ENCODE measurements around the gene KCNJ10.
"Not testable (repeated sequence)": the region's sequence is repeated elsewhere in the genome, so short reads cannot be mapped to it uniquely, and the experiment has no call there.

Gene KCNJ10

DNA sequence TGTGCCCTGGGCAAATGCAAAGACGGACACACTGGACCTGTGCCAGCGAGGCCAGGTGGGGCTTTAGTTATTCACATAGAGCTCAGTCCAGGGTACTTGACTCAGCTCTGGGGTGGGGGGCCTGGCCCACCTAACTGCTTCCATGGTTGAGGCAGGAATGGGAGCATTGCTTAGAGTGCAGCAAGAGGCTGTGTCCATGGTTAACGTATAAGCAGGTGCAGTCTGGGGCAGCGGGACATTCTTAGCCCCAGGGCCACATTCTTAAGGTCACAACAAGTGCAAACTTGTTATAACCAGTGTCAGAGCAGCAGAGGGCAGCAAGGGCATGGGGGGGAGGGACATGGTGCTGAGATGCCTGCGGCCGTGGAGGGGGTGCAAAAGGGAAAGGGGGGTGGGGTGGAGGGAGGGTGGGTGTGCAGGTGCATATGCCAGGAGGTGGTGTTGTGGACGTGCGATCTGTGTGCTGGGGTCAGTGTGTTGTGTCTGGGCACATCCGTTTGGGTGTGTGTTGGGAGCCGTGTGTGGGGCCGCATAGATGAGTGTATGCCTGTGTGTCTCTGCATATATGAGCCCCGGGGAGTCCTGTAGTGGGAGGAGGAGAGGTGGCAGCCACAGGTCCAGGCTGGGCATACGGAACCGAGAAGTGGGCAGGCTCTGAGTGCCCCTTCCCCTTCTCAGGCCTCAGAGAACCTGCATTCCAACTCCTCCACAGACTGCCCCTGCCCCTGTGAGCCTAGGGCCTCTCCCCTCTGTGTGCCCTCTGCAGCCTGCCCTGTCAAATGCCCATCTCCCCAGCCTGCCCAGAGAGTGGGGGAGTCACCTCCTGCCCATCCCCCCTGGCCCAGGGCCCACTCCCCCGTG lies 8.4 kb downstream of the KCNJ10 start:
- no peak for DNase-seq (ENCODE audit: low spot score)

DNA sequence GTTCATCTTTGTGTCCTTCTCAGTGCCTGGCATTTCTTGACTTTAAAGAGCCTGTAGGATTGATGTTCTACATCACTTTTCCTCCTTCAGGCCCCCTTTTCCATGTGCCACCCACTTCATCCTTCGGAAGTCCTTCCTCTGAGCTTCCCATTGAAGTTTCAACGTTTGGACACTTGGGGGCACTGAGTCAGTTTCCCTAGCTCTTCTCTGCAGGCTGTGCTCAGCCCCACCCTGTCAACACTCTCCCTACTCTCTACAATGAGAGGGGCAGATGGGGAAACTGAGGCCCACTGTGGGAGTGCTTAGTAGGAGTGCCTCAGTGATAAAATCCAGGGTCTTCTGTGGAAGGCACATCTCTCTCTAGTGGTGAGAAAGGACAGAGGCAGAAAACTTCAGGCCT lies 11.9 kb downstream of the KCNJ10 start:
- DNase-seq (ENCODE audit: low spot score), result no peak

DNA sequence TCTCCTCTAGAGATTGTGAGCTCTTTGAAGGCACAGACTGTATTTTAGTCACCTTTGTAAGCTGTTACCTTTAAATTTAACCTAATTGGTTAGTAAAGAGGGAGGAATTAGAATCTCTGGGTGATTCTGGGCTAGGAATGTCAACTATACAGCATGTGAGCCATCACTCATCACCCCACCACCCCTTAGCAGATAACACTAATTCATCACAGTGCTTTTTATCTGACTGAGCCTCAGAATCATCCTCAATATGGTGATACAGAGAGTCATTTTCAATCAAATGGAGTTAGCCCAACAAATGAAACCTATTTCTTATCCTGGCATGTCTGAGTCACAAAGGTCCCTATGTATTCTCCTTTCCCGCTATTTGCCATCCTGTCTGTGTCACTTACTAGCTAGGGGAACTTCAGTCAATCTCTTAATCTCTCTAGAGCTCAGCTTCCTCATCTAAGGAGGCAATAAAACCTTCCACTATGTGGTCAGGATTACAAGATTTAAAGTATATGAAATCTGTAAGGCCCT lies 13.3 kb downstream of the KCNJ10 start:
- DNase-seq (ENCODE audit: low spot score), result no peak

DNA sequence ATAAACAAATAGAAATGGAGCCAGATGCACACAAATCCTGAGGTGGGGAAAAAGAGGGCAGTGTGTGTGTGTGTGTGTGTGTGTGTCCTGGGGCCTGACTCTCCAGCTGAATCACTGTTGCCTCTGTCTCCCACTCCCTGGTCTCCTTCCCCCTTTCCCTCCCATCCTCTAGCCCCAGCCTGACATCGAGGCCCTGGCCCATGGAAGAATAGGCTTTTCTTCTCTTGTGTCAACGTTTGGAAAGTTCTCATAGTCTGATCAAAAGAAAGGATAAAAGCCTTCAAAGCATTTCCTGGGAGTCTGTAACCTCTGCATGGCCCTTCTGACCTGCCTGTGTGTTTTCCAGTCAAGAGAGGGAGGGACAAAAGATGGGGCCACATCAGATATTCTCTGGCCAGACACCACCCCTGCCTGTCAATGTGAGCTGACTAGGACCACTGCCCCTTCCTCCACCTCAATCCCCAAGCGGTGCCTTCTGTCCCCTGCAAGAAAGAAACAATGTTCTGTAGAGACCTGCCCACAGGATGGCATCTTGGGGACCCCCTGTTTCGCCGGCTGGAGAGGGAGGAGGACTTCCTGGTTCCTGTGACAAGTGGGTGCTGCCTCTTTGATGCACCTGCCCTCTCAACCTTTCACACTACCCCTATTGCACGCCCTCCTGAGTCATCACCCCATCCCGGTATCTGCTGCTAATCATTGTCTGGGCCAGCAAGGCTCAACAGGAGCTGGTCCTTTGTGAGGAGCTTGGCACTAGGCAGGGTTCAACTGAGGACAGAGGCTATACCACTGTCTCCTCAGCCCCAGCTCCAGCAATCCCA lies 16.2 kb downstream of the KCNJ10 start:
- no peak for DNase-seq (ENCODE audit: low spot score)

DNA sequence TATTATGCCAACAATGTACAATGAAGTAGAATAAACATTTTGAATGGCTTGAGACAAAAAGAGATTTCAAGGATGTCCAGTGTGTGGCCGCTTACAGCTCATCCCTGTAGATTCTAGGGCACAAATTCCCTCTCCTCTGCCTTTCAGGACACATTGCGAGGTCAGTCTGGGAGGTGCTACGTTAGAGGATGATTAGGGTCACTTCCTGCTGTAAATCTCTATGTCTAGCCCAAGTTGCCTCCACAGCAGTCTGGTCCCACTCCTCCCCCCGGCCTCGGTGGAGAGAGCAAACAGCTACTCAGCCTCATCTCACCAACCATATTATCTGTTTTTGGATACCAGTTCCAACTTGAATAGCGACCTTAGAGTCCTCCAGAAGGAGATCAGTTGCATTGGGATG lies 17.0 kb downstream of the KCNJ10 start:
- DNase-seq (ENCODE audit: low spot score), result no peak

DNA sequence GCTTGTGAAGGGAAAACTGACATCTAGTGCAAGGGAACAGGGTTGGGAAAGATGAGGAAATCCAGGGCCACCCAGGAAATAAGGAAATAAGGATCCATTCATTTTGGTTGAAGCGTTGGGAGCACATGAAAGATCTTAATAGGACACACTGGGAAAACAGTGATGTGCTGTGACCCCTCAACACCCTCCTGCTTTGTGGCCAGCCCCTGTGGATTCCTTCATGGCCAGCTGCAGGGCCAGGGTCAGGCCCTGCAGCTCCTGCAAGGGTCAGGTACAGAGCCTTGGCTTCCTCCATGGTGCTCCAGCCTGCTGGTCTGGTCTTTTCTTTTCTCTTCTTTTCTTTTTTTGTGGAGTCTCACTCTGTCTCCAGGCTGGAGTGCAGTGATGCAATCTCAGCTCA lies 19.3 kb downstream of the KCNJ10 start:
- no peak for DNase-seq (ENCODE audit: low spot score)

DNA sequence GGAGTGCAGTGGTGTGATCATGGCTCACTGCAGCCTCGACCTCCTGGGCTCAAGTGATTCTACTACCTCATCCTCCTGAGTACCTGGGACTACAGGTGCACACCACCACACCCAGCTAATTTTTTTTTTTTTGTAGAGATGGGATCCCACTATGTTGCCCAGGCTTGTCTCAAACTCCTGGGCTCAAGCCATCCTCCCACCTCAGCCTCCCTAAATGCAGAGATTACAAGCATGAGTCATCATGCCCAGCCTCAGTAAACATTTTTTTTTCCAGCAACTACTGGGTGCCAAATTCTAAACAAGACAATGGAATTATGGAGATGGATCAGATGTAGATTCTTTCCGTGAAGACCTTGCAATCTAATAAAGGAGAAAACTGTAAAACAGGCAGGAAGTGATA lies 19.8 kb downstream of the KCNJ10 start:
- DNase-seq (ENCODE audit: low spot score), result not testable (repeated sequence)

DNA sequence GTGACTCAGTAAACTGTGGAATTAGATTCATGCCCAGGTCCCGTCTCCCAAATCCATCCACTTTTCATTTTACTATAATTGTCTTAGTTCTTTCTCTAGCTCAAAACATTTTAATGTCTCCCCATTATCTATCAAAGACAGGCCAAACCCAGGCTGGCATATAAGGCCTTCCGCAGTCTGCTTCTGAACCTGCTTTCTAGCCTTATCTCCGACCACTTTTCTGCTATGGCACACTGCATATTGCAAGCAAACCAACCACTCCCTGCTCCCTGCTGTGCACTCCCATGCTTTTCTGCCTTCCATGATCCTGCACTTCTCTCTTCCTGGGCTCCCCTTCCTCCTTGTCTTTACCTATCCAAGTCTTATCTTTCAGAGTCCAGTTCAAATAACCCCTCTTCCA lies 20.9 kb downstream of the KCNJ10 start:
- no peak for DNase-seq (ENCODE audit: low spot score)

DNA sequence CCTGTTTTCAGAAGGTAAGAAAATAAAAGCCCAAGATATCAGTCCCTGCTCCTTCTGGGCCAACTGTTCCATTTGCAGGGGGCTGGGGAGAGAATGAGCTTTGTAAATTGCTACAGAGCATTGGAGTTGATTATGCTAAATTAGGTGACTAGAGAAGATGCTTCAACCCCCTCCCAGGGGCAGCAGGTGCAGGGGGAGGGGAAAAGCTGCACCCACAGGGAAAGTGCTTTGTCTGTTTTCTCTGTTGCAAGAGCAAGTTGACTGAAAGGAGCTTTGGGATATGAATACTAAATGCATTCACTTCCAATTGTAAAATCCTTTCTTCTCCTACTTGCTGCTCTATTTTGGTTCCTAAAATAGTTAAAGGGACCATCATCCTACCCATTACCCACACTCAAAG lies 21.6 kb downstream of the KCNJ10 start:
- DNase-seq (ENCODE audit: low spot score), result no peak

DNA sequence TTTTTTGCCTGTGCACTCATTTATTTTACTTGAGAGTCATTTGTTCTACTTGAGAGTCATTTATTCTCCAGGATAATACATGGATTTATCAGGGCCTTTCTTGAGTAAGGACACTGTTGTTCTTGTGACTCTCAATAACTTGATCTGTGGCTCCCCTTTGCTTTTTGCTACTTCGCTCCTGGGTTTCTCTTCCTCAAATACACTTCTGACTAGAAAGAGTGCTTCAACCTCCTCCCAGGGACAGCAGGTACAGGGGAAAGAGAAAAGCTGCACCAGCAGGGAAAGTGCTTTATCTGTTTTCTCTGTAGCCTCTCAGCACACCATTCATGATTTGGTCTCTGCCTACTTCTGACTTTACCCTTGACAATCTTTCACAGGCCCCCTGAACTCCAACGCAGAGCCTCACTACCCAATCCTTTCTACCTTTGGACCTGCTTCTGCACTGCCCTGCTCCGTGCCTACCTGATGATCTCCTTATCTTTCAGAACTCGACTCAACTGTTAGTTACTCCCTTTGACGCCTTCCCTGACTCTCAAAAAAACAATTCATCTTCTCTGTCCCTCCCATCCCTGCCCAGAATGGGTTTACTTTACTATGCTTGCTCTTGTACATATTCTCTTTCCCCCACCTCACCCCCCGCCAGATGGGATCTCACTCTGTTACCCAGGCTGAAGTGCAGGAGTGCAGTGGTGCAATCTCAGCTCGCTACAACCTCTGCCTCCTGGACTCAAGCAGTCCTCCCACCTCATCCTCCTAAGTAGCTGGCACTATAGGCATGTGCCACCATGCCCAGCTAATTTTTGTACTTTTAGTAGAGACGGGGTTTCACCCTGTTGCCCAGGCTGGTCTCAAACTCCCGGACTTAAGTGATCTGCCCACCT lies 22.6 kb downstream of the KCNJ10 start:
- DNase-seq (ENCODE audit: low spot score), result no peak

DNA sequence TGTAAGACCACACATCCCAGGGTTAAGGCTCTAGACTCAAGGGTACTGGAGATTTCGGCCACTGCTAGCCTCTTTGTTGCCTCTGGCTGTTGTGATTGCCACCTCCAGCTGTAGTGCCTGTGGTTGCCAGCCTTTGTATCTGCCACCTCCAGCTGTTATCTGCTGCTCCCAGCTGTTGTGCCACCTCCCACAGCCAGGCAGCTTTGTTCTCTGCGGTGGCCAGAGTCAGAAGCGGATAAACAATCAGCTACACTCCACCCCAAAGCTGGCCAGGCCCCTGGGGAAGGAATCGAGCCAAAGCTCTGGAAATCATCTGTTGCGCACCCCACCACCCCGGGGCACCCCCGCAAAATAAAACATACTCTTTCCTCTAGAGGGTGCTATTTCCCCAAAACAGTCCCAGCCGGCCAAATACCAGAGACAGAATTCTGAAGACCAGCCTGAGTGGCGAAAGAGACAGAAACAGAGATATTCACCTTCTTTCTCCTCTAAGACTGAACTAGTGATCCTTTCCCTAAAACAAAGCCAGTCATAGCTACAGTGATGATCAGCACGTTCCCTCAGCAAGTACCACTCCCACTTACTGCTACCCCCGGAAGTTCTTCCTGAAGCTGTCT lies 23.4 kb downstream of the KCNJ10 start:
- no peak for DNase-seq (ENCODE audit: low spot score)

DNA sequence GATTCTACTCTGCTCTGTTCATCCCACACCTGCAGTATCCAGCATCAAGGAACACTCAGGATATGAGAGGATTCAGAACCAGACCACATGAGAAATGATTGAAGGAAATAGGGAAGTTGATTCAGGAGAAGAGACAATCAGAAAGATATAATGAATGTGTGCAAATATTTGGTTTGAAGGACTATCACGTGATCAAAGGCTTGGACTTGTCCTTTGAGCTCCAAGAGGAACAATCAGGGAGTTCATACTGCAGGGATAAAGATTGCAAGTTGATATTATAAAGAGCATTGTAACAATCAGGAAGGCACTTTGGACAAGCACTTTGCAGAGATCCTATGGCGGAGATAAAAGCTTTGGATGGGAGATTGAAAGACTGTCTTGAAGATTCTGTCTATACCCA lies 24.3 kb downstream of the KCNJ10 start:
- no peak for DNase-seq (ENCODE audit: low spot score)

DNA sequence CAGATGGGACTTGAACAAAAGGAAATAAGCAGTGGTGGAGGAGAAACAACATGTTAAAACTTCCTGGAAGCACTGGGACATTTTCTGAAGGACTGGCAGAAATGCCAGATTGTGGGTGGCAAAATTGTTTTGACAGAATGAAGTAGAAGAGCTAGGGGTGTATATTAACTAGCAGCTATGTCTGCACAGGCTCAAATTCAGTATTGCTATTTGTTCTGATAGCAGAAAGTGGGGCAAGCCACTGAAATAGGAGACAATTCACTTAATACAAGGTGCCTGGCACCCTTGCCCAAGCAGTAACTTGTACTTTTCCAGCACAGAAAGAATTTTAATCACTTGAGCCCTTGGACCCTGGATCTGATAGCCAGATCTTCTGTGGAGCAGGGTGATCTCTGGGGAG lies 26.4 kb downstream of the KCNJ10 start:
- no peak for DNase-seq (ENCODE audit: low spot score)

DNA sequence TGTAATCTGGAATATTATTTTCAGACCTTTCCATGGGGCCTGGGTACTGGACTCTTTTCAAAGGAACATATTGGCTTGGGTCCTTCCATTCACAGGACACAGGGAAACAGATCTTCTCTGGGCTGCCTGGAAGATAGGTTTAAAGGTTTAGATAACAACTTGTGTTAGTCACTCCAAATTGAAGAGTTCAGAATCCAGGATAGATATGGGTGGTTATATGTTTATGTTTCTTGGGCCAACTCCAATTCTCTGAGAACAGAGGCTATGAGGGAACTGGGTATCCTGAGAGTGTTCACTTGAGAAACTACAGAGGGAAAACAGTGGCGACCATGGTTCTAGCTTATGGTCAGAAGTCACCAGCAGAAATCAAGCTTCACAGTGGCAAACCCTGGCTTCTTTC lies 29.5 kb downstream of the KCNJ10 start:
- DNase-seq (ENCODE audit: low spot score), result no peak

DNA sequence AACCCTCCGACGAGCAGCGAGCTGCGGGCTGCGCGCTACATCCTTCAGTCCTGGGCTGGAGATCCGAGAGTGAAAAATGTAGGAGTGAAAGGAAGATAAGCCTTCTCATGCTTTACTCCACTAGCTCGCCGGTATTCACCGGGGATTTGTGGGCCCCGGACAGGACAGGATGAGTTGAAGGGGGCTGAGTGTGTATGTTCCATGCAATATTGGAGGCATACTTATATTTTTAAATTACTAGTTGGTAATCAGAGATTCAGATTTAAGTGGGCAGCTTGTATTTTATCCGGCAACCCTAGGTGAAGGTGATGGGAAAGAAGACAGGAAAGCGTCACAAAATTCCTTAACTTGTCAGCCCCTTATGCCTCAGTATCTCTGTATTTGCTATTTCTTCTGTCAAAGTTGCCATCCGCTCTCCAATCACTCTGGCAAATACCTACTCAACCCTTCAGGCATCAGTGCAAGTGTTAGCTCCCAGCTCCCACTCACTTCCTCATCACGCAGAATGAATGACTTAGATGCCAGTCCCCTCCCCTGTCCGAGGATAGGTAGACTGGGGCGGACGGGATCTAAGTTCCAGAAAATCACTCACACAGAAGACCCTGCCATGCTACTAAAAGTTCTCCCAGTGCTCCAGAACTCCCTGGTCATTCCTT lies 37.7 kb downstream of the KCNJ10 start:
- DNase-seq (ENCODE audit: low spot score), result peak; percentile 36

DNA sequence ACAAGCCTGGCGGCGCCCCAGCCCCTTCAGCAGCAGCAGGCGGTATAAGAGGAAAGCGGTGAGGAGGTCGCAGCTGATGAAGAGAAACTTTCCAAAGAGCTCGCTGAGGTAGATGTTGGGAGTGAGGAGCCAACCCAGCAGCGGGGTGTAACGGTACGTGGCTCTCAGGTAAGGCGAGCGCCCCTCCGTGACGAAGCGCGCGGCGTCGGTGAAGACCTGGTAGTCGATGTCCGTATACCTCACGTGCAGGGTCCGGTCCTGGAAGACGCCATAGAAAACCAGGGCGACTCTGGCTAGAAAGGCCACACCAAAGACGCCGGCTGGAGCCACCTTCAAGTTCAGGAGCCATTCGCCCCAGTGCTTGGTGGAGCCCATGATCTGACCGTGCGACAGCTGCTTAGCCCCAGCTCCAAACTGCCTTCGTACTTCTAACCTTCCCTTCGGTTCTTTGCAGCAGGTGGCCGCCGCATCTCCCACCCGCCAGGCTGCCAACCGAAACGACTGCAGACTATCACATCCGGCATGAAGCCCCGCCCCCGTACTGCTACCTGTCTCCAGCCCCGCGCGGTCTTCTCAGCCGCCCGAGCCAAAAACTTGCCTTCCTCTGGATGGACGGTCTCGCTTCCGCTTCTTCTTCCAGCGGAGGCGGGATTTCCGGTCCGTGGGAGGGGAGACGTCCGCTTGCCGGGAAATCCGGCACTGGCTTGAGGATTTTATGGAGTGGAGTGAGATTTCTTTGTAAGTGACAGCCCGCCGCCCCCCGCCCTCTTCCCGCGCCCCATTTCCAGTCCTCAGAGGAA lies 38.4 kb downstream of the KCNJ10 start, which contains the start of gene PIGM:
Gene PIGM (minus strand): TSS at position 626 of the 800 bp plus-strand sequence. CDS start 251 bp downstream, at position 375.
- peak; percentile 95 for DNase-seq (ENCODE audit: low spot score)

DNA sequence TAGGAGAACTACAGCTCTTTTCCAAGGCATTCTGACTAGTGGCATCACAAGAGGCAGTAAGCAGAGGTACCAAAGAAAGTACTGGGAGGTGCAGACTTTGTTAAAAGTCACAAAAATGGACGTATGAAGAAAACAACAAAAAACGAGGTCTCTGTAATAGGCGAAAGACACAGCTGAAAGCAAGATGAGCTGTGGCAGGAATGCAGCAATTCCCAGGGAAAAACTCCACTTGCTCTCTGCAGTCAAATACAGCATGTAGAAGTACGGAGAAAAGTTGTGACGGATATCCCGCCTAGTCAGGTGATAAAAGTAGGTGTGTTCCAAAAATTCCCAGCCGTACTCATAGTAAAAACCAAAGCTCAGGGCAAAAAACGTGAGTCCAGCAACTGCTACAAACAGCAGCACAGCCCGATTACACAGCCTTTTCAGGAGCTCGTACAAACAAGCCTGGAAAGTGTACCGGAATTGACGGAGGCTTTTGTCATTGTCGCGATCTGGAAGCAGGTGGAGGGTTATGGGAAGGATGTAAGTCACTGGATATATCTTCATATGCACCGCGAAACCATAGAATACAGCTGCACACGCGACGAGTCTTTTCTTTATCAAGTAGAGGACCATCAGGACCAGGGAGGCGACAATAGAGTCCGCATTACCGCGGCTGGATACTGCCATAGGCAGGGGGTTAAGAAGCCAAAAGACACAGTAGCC lies 39.1 kb downstream of the KCNJ10 start:
- DNase-seq (ENCODE audit: low spot score), result no peak

DNA sequence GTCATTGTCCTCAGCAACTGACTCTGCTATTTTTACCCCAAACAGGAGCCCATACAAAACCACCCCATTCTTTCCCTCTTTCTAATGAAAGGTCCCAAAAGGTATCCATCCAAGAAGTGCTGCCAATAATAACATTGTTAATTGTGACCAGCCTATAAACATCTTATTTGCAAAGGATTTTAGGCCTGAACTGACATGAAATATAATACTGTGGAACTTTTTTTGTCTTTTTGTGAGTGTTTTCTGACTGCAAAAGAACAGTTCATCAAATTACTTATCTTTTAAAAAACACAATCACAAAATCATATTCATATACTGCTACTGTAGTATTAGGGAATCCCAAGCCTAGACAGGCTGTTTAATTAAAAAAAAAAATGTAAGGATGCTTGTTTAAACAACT lies 41.5 kb downstream of the KCNJ10 start:
- no peak for DNase-seq (ENCODE audit: low spot score)

DNA sequence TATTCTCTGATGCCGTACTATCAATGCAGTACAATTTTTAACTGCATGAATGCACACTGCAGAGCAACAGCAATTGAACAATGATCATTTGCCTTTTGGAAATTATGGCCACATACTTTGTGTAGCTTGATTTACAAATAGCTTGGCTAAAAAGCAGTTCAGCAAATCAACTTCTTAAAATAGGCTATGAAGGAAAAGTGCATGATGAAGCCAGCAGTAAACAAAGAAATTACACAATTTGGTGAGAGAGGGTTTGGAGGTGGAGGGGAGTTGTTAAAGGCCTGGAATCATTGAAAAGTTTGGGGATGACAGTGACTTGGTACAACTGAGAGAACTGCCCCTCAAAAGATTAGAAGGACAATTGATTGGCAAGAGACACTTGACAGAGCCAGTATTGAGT lies 44.6 kb downstream of the KCNJ10 start:
- no peak for DNase-seq (ENCODE audit: low spot score)

Data from LoVo (cell line).